Esophagus squamous epithelium (tissue), 5 donors: ENCODE measurements around the gene SLIT1. TPM values are rescaled to one million over a fixed set of nuclear protein-coding genes. Genes with fewer than 3 reads are reported as not detected.

Experiments
- DNase-seq: peaks from one replicate; lab custom pipeline; 2025; lab: John Stamatoyannopoulos, UW
- H3K27ac ChIP-seq, 4 donors: fragments of 200-600 bp; sonication (generic); one replicate each; pipeline ENCODE4 v1.5.1; 2016 to 2019; ENCODE audit warnings: mild to moderate bottlenecking in 1 of 4
- H3K27me3 ChIP-seq, 4 donors: fragments of 200-600 bp; sonication (generic); 1 replicate in 3 of 4; 2 replicates in 1 of 4; pipeline versions ENCODE4 v1.5.1 to v1.6.0; 2017 to 2021; ENCODE audit warnings: antibody characterized with exemption in 1 of 4
- H3K36me3 ChIP-seq, 3 donors: fragments of 200-600 bp; sonication (generic); one replicate each; pipeline ENCODE4 v1.5.1; 2016 to 2019
- H3K4me1 ChIP-seq, 3 donors: fragments of 200-600 bp; sonication (generic); one replicate each; pipeline ENCODE4 v1.5.1; 2017 to 2019
- H3K4me3 ChIP-seq, 4 donors: fragments of 200-600 bp; sonication (generic); 1 replicate in 3 of 4; 2 replicates in 1 of 4; pipeline ENCODE4 v1.5.1; 2016 to 2019; ENCODE audit warnings: mild to moderate bottlenecking in 2 of 4, moderate library complexity in 1 of 4
- H3K9me3 ChIP-seq, 3 donors: fragments of 200-600 bp; sonication (generic); one replicate each; pipeline ENCODE4 v1.5.1; 2016 to 2019
- POLR2A ChIP-seq, 4 donors: fragments of 450-650 bp; IDR thresholded peaks; one replicate each; pipeline ENCODE4 v1.6.1; 2017; ENCODE audit warnings: antibody characterized with exemption in 4 of 4, mild to moderate bottlenecking in 4 of 4, moderate library complexity in 3 of 4
- WGBS, 2 donors: methylation state at CpG; one replicate each; pipeline ENCODE4 v1.1.5; 2018; 5-methylcytosine and 5-hydroxymethylcytosine counted together
- intact Hi-C: fragments of 100-400 bp; cut with DNase I; formaldehyde crosslinking; loops from one replicate; pipeline ENCODE4 v1.15.0; 2022
- total RNA-seq, 4 donors: library from RNA; depleted of rRNA; stranded (reverse); fragments of >200 nt; gene quantifications; one replicate each; pipeline ENCODE4 v1.1.0, GENCODE V29; 2016
- TF ChIP-seq, protein P1 (sequence below), 6 experiments: fragments of 450-650 bp in 4 of 6; fragments of 200-600 bp in 2 of 6; sonication (generic) in 2 of 6; IDR thresholded peaks; one replicate each; pipeline ENCODE4 v1.5.1; 2016 to 2019; ENCODE audit warnings: antibody characterized with exemption in 6 of 6, mild to moderate bottlenecking in 4 of 6, moderate library complexity in 4 of 6
- donor health status: DM: yes; HTN: yes; CAD: no.

The SLIT1 gene
- total RNA-seq, 4 donors from 2014 or later: not detected

DNA sequence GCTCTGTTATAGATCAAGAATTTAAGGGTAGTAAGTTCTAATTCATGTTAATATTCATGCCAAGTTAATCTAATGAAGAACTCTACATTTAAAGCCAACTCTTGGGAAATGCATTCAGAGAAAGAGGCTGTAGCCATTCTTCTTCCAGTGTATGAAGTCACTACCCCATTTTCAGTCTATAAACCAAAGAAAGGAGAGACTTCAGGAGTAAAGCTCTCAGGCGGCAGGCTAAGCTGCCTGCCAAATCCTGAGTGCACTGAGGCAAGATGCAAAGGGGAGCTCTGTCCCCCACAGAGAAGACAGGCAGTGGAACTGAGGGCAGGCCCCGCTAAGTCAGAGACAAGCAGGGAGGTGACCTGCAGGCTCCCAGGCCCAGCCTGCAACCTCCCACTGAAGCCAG, 41.5 kb downstream of the SLIT1 start:
- peaks cover 0 to 33% (median 0%) of the 10 kb centered on the region in 4 donors for H3K27me3 ChIP-seq
- TF ChIP-seq POLR2A (IDR thresholded peaks at IDR 0.05): no peak
- TF ChIP-seq, protein P1, sequence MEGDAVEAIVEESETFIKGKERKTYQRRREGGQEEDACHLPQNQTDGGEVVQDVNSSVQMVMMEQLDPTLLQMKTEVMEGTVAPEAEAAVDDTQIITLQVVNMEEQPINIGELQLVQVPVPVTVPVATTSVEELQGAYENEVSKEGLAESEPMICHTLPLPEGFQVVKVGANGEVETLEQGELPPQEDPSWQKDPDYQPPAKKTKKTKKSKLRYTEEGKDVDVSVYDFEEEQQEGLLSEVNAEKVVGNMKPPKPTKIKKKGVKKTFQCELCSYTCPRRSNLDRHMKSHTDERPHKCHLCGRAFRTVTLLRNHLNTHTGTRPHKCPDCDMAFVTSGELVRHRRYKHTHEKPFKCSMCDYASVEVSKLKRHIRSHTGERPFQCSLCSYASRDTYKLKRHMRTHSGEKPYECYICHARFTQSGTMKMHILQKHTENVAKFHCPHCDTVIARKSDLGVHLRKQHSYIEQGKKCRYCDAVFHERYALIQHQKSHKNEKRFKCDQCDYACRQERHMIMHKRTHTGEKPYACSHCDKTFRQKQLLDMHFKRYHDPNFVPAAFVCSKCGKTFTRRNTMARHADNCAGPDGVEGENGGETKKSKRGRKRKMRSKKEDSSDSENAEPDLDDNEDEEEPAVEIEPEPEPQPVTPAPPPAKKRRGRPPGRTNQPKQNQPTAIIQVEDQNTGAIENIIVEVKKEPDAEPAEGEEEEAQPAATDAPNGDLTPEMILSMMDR (IDR thresholded peaks at IDR 0.05): no peak
- WGBS, 2 donors: 75% methylated on average over 2 of the region's 2 CpGs; no CpG with 5 or more reads in 1 of the 2 donors
- intact Hi-C loops: no loop called here
- H3K9me3 ChIP-seq: no peaks in the 10 kb centered on the region
- H3K27ac ChIP-seq: no peak overlapping the region
- no peak overlapping the region for H3K4me3 ChIP-seq
- H3K4me1 ChIP-seq: no peaks in the 10 kb centered on the region
- no peaks in the 10 kb centered on the region for H3K36me3 ChIP-seq
- DNase-seq: no peak

DNA sequence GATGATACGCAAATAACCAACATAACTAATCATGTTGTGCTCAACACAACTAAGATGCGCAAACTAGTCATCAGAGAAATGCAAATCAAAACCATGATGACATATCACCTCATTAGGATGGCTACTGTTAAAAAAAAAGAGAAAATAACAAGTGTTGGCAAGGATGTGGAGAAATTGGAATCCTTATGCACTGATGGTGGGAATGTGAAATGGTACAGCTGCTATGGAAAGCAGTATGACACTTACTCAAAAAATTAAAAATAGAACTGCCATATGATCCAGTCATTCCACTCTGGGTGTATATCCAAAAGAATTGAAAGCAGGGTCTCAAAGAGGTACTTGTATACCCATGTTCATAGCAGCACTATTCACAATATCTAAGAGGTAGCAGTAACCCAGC, 42.9 kb downstream of the SLIT1 start:
- intact Hi-C loops: no loop called here
- DNase-seq: no peak
- Histone ChIP-seq H3K36me3 (no peaks in the 10 kb centered on the region), H3K4me1 (no peaks in the 10 kb centered on the region), H3K27ac (no peak overlapping the region), H3K9me3 (no peaks in the 10 kb centered on the region), H3K4me3 (no peak overlapping the region), H3K27me3 (peaks cover 0 to 44% (median 0%) of the 10 kb centered on the region in 4 donors)
- no peak for TF ChIP-seq POLR2A (IDR thresholded peaks at IDR 0.05)
- TF ChIP-seq, protein P1 (IDR thresholded peaks at IDR 0.05): no peak
- WGBS, 2 donors: 96 to 100% methylated on average over 2 of the region's 2 CpGs

DNA sequence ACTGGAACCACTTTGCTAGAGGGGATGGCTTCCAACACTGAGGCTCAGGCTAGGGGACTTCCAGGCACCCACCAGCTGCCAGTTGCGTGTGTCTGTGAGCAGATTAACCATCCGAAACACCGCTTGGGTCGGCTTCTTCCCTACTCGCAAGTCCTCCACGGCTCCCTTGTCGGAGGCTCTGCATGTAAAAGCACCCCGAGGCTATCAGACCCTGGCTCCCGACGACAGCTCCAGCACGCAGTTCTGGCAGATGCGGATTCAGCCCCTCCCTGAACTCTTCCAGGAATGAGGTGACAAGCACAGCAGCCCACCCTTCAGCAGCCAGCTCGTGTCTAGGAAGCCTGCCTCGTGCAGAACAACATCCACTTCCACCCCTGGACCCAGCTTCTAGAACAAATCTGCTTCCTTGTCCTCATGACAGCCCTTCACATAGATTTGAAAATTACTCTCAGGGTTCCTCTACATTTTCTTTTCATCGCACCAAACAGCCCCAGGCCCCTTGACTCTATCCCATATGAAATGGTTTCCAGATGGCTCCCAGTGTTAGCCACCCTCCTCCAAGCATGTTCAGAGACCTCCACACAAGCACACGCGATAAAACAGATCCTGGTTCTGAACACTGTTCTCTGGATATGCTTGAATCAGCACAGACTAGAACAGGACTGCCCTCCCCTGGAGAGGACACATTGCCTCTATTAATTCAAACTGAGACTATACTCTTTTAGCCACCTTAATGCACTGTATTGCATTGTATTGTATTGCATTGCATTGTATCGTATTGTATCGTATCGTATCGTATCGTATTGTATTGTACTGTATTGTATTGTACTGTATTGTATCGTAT, 44.6 kb downstream of the SLIT1 start:
- DNase-seq: no peak
- no peak overlapping the region for H3K4me3 ChIP-seq
- no peak for TF ChIP-seq POLR2A (IDR thresholded peaks at IDR 0.05)
- TF ChIP-seq, protein P1 (IDR thresholded peaks at IDR 0.05): no peak
- WGBS, 2 donors: 51 to 57% methylated on average over 22 to 23 of the region's 23 CpGs
- intact Hi-C loops: no loop called here
- H3K4me1 ChIP-seq: no peaks in the 10 kb centered on the region
- no peaks in the 10 kb centered on the region for H3K36me3 ChIP-seq
- H3K27ac ChIP-seq: no peak overlapping the region
- H3K9me3 ChIP-seq: no peaks in the 10 kb centered on the region
- H3K27me3 ChIP-seq: peaks cover 0 to 44% (median 0%) of the 10 kb centered on the region in 4 donors

DNA sequence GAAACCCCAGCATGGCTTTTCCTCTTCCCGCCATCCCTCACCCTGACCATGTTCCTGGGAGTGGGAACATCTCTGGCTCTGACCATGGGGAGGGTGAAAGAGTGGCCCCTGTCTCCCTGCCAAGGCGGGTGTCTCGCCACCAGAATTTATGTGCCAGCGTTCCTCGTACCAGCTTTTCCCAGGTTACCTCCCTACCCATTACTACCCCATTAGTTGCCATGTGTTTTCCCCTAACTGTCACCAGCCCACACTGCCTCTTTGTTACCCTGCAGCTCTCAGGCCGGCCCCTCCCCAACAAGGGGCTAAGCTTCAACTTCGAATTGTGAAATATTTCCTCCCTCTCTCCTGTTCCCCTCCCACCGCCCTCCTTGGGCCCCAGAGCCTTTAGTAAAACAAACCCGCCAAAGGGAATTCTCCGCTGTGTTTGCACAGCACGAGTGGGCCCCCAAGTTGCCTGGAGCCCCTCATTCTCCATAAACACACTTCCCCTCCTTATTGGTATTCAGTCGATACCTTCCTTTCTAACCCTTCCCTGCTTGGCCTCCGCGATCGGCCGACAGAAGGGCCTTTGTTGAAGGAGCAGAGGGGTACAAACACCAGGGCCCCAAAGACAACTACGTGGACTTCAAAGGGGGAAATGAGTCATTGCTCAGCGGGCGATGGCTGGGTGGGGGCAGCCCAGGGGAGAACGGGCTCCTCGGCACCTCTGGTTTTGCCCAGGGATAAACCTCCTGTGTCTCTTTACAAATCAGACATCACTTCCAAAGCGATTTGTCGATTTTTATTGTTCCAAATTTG, 45.5 kb downstream of the SLIT1 start:
- no peaks in the 10 kb centered on the region for H3K9me3 ChIP-seq
- DNase-seq: no peak
- WGBS, 2 donors: 39 to 45% methylated on average over 15 to 18 of the region's 23 CpGs

More for the DNA sequence above, 45.5 kb downstream of the SLIT1 start:
- Histone ChIP-seq H3K36me3 (no peaks in the 10 kb centered on the region), H3K27ac (no peak overlapping the region), H3K4me1 (no peaks in the 10 kb centered on the region), H3K27me3 (peaks cover 0 to 44% (median 0%) of the 10 kb centered on the region in 4 donors), H3K4me3 (no peak overlapping the region)
- intact Hi-C loops: no loop called here
- TF ChIP-seq, protein P1 (IDR thresholded peaks at IDR 0.05): no peak
- TF ChIP-seq POLR2A (IDR thresholded peaks at IDR 0.05): no peak
